HEK293 (cell line): Measurements from ENCODE around the gene MRTFB.

Source experiments
- CTCF ChIA-PET: fragments of 350-600 bp; formaldehyde crosslinking; extraction: SDS; loops from one replicate; lab custom pipeline; 2021; ENCODE audit warnings: antibody characterized with exemption; lab: Yijun Ruan, JAX
- POLR2A ChIA-PET: fragments of 300-600 bp; formaldehyde crosslinking; extraction: SDS; loops from one replicate; lab custom pipeline; 2020; ENCODE audit warnings: antibody characterized with exemption, inconsistent platforms; lab: Yijun Ruan, JAX
- H3K27ac ChIP-seq: fragments of 200-500 bp; sonication (Bioruptor generic); 2 replicates; pipeline ENCODE4 v1.5.1; 2014; ENCODE audit warnings: low read depth, low read length, control low read depth, inconsistent platforms; ENCODE audit errors: extremely low read depth
- H3K36me3 ChIP-seq, 2 experiments: fragments of 200-500 bp in 1 of 2; sonication (Bioruptor generic) in 1 of 2; 1 replicate in 1 of 2; 2 replicates in 1 of 2; pipeline ENCODE4 v1.5.1; 2014 to 2017; ENCODE audit warnings: inconsistent platforms in 2 of 2, low read length in 2 of 2; ENCODE audit not compliant: control insufficient read depth in 2 of 2, insufficient read depth in 1 of 2
- H3K4me1 ChIP-seq: fragments of 200-500 bp; sonication (Bioruptor generic); 2 replicates; pipeline ENCODE4 v1.5.1; 2014; ENCODE audit warnings: mild to moderate bottlenecking, low read length, inconsistent platforms; ENCODE audit not compliant: control insufficient read depth, insufficient read depth
- H3K4me3 ChIP-seq: 2 replicates; pipeline ENCODE4 v1.5.1; 2011; ENCODE audit warnings: low read depth, mild to moderate bottlenecking, control low read depth, low read length, moderate library complexity
- H3K9me3 ChIP-seq: fragments of 200-500 bp; sonication (Bioruptor generic); 2 replicates; pipeline ENCODE4 v1.5.1; 2014; ENCODE audit warnings: low read depth, low read length, inconsistent platforms; ENCODE audit not compliant: control insufficient read depth, insufficient read depth
- IKZF3 ChIP-seq: fragments of 450-650 bp; IDR thresholded peaks from 2 replicates; pipeline ENCODE4 v1.5.0; 2018; ENCODE audit warnings: missing biosample characterization, mild to moderate bottlenecking, missing genetic modification characterization, moderate library complexity
- KLF10 ChIP-seq: fragments of 450-650 bp; IDR thresholded peaks from 2 replicates; pipeline ENCODE4 v1.5.1; 2018; ENCODE audit warnings: missing biosample characterization, mild to moderate bottlenecking, missing genetic modification characterization
- RBAK ChIP-seq: fragments of 450-650 bp; formaldehyde crosslinking; IDR thresholded peaks from 2 replicates; pipeline ENCODE4 v1.5.1; 2016; ENCODE audit warnings: missing biosample characterization, missing genetic modification characterization
- SP3 ChIP-seq: fragments of 450-650 bp; formaldehyde crosslinking; IDR thresholded peaks from 2 replicates; pipeline ENCODE4 v1.5.1; 2016; ENCODE audit warnings: missing biosample characterization, missing genetic modification characterization
- TRIM28 ChIP-seq: IDR thresholded peaks from 2 replicates; pipeline ENCODE4 v1.6.1; 2011; ENCODE audit warnings: low read length, control low read depth, borderline replicate concordance
- ZFHX2 ChIP-seq: fragments of 450-650 bp; formaldehyde crosslinking; conservative IDR thresholded peaks from 2 replicates; pipeline ENCODE4 v1.5.1; 2016; ENCODE audit warnings: missing biosample characterization, missing genetic modification characterization
- ZNF19 ChIP-seq: fragments of 450-650 bp; formaldehyde crosslinking; IDR thresholded peaks from 2 replicates; pipeline ENCODE4; 2016; ENCODE audit warnings: missing biosample characterization, missing genetic modification characterization, low read depth
- ZNF223 ChIP-seq: fragments of 450-650 bp; formaldehyde crosslinking; IDR thresholded peaks from 2 replicates; pipeline ENCODE4 v1.5.1; 2016; ENCODE audit warnings: missing biosample characterization, missing genetic modification characterization
- ZNF274 ChIP-seq, 2 experiments: fragments of 200-500 bp in 1 of 2; fragments of 450-650 bp in 1 of 2; sonication (Bioruptor generic) in 1 of 2; formaldehyde crosslinking in 1 of 2; IDR thresholded peaks; 2 replicates each; pipeline versions ENCODE4 v1.5.1 to v1.6.1; 2014 to 2016; ENCODE audit warnings: borderline replicate concordance in 1 of 2, inconsistent platforms in 1 of 2, low read length in 1 of 2, missing biosample characterization in 1 of 2, missing genetic modification characterization in 1 of 2
- ZNF416 ChIP-seq: fragments of 450-650 bp; formaldehyde crosslinking; IDR thresholded peaks from 2 replicates; pipeline ENCODE4 v1.5.1; 2016; ENCODE audit warnings: missing biosample characterization, missing genetic modification characterization
- ZNF423 ChIP-seq: fragments of 450-650 bp; formaldehyde crosslinking; IDR thresholded peaks from 2 replicates; pipeline ENCODE4 v1.5.1; 2016; ENCODE audit warnings: missing biosample characterization, missing genetic modification characterization
- ZNF549 ChIP-seq: fragments of 450-650 bp; IDR thresholded peaks from 2 replicates; pipeline ENCODE4 v1.5.1; 2018; ENCODE audit warnings: missing biosample characterization, missing genetic modification characterization, mild to moderate bottlenecking, inconsistent platforms, moderate library complexity
- TF ChIP-seq, protein P1 (sequence below): fragments of 450-650 bp; formaldehyde crosslinking; IDR thresholded peaks from 2 replicates; pipeline ENCODE4 v1.5.1; 2017; ENCODE audit warnings: missing biosample characterization, mild to moderate bottlenecking, missing genetic modification characterization, moderate library complexity
- TF ChIP-seq, protein P2 (sequence below): fragments of 450-650 bp; formaldehyde crosslinking; IDR thresholded peaks from 2 replicates; pipeline ENCODE4 v1.5.1; 2017; ENCODE audit warnings: missing biosample characterization, missing genetic modification characterization
- TF ChIP-seq, protein P3 (sequence below): fragments of 450-650 bp; formaldehyde crosslinking; IDR thresholded peaks from 2 replicates; pipeline ENCODE4 v1.5.1; 2016; ENCODE audit warnings: missing biosample characterization, missing genetic modification characterization, borderline replicate concordance
- TF ChIP-seq, protein P4 (sequence below): fragments of 450-650 bp; formaldehyde crosslinking; IDR thresholded peaks from 2 replicates; pipeline ENCODE4 v1.5.1; 2016; ENCODE audit warnings: missing biosample characterization, missing genetic modification characterization

The MRTFB gene

DNA sequence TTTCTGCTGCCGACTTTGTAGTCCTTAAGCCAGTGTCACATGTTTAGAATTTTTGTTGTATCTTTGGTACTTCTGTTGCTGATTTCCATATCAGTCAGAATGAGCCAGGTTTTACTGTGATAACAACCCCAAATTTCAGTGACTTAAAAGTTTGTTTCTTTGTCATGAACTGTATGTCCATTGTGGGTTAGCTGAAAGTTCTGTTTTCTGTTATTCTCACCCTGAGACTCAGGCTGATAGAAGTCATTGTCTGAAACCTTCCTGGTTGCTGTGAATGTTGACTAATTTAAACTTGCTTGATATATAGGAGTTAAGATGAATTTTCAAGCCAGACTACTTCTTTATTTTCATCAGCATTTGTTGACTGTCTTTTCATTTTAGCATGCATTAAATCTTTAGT is 68.8 kb downstream of the MRTFB start:
- ChIA-PET CTCF (no interaction called here), POLR2A (no interaction called here)
- H3K9me3 ChIP-seq, result no peaks in the 10 kb centered on the region
- H3K4me3 ChIP-seq, result no peak overlapping the region
- no peaks in the 10 kb centered on the region for H3K4me1 ChIP-seq
- H3K36me3 ChIP-seq, result peaks cover 0 to 10% of the 10 kb centered on the region in 2 experiments; a peak in 2 of 3 replicates
- no peak for TF ChIP-seq ZNF274 (IDR thresholded peaks at IDR 0.05; ENCODE audit: low read length)
- no peak for TF ChIP-seq ZNF274 (tag by site-specific recombination; IDR thresholded peaks at IDR 0.05; ENCODE audit: borderline replicate concordance)
- TF ChIP-seq, protein P1, sequence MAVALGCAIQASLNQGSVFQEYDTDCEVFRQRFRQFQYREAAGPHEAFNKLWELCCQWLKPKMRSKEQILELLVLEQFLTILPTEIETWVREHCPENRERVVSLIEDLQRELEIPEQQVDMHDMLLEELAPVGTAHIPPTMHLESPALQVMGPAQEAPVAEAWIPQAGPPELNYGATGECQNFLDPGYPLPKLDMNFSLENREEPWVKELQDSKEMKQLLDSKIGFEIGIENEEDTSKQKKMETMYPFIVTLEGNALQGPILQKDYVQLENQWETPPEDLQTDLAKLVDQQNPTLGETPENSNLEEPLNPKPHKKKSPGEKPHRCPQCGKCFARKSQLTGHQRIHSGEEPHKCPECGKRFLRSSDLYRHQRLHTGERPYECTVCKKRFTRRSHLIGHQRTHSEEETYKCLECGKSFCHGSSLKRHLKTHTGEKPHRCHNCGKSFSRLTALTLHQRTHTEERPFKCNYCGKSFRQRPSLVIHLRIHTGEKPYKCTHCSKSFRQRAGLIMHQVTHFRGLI (tag by site-specific recombination), result no peak
- TF ChIP-seq, protein P2, sequence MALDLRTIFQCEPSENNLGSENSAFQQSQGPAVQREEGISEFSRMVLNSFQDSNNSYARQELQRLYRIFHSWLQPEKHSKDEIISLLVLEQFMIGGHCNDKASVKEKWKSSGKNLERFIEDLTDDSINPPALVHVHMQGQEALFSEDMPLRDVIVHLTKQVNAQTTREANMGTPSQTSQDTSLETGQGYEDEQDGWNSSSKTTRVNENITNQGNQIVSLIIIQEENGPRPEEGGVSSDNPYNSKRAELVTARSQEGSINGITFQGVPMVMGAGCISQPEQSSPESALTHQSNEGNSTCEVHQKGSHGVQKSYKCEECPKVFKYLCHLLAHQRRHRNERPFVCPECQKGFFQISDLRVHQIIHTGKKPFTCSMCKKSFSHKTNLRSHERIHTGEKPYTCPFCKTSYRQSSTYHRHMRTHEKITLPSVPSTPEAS (tag by site-specific recombination), result no peak
- TF ChIP-seq, protein P3, sequence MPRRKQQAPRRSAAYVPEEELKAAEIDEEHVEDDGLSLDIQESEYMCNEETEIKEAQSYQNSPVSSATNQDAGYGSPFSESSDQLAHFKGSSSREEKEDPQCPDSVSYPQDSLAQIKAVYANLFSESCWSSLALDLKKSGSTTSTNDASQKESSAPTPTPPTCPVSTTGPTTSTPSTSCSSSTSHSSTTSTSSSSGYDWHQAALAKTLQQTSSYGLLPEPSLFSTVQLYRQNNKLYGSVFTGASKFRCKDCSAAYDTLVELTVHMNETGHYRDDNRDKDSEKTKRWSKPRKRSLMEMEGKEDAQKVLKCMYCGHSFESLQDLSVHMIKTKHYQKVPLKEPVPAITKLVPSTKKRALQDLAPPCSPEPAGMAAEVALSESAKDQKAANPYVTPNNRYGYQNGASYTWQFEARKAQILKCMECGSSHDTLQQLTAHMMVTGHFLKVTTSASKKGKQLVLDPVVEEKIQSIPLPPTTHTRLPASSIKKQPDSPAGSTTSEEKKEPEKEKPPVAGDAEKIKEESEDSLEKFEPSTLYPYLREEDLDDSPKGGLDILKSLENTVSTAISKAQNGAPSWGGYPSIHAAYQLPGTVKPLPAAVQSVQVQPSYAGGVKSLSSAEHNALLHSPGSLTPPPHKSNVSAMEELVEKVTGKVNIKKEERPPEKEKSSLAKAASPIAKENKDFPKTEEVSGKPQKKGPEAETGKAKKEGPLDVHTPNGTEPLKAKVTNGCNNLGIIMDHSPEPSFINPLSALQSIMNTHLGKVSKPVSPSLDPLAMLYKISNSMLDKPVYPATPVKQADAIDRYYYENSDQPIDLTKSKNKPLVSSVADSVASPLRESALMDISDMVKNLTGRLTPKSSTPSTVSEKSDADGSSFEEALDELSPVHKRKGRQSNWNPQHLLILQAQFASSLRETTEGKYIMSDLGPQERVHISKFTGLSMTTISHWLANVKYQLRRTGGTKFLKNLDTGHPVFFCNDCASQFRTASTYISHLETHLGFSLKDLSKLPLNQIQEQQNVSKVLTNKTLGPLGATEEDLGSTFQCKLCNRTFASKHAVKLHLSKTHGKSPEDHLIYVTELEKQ (tag by site-specific recombination), result no peak
- no peak for TF ChIP-seq IKZF3 (tag by site-specific recombination)
- no peak for TF ChIP-seq KLF10 (tag by site-specific recombination)
- no peak for TF ChIP-seq ZNF19
- no peak for TF ChIP-seq ZNF423 (tag by site-specific recombination)
- TF ChIP-seq SP3 (tag by site-specific recombination), result no peak
- TF ChIP-seq ZNF549 (tag by site-specific recombination), result no peak
- TF ChIP-seq RBAK (tag by site-specific recombination), result no peak
- TF ChIP-seq, protein P4, sequence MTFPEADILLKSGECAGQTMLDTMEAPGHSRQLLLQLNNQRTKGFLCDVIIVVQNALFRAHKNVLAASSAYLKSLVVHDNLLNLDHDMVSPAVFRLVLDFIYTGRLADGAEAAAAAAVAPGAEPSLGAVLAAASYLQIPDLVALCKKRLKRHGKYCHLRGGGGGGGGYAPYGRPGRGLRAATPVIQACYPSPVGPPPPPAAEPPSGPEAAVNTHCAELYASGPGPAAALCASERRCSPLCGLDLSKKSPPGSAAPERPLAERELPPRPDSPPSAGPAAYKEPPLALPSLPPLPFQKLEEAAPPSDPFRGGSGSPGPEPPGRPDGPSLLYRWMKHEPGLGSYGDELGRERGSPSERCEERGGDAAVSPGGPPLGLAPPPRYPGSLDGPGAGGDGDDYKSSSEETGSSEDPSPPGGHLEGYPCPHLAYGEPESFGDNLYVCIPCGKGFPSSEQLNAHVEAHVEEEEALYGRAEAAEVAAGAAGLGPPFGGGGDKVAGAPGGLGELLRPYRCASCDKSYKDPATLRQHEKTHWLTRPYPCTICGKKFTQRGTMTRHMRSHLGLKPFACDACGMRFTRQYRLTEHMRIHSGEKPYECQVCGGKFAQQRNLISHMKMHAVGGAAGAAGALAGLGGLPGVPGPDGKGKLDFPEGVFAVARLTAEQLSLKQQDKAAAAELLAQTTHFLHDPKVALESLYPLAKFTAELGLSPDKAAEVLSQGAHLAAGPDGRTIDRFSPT (tag by site-specific recombination), result no peak
- H3K27ac ChIP-seq, result no peak overlapping the region

DNA sequence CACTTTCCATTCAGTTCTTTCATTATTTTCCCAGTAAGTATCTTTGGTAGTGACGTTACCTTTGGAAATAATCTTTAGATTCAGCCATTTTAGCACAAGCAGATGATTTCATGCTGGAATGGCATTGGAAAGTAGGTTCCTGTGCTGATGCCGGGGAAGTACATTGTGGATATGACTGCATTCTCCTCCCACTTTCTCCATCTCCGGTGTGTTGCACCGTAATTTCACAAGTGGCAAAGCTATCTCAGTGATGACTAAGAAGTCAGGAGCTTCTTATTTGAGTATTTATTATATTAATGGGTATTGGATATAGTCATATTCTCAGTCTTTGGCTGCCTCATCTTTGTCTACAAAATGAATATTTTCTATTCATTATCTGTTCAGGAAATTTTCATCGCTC is 69.8 kb downstream of the MRTFB start:
- H3K27ac ChIP-seq, result no peak overlapping the region
- no peak for TF ChIP-seq ZNF223
- TF ChIP-seq ZNF416 (tag by site-specific recombination), result no peak
- no peak for TF ChIP-seq ZFHX2
- no peak for TF ChIP-seq TRIM28
- TF ChIP-seq, all 188 proteins: peak for 0
- ChIA-PET CTCF (no interaction called here), POLR2A (no interaction called here)
- Histone ChIP-seq H3K36me3 (peaks cover 0 to 10% of the 10 kb centered on the region in 2 experiments; a peak in 2 of 3 replicates), H3K4me1 (no peaks in the 10 kb centered on the region), H3K4me3 (no peak overlapping the region), H3K9me3 (no peaks in the 10 kb centered on the region)
